ENCODE measurements around the gene ZNF862.

The ZNF862 gene

GRCh38 chr7:149845257-149845980 lies 7.2 kb downstream of the ZNF862 start:
- TF ChIP-seq CTCF (IDR thresholded peaks at IDR 0.05; ENCODE audit: low read depth, low read length) = no peak
- no peaks in the 10 kb centered on the region for H3K27me3 ChIP-seq (ENCODE audit: insufficient read depth, low read depth, severe bottlenecking)
- H3K9me3 ChIP-seq (ENCODE audit: severe bottlenecking) = no peaks in the 10 kb centered on the region
- no peak overlapping the region for H3K27ac ChIP-seq
- DNase-seq = no peak
- H3K36me3 ChIP-seq = no peaks in the 10 kb centered on the region
- H3K4me3 ChIP-seq (ENCODE audit: low read depth, low read length) = no peak overlapping the region

- H3K27ac ChIP-seq = no peak overlapping the region
- no peaks in the 10 kb centered on the region for H3K9me3 ChIP-seq (ENCODE audit: severe bottlenecking)
- TF ChIP-seq CTCF (IDR thresholded peaks at IDR 0.05; ENCODE audit: low read depth, low read length) = no peak
- no peaks in the 10 kb centered on the region for H3K27me3 ChIP-seq (ENCODE audit: insufficient read depth, low read depth, severe bottlenecking)
- no peaks in the 10 kb centered on the region for H3K36me3 ChIP-seq
- no peak overlapping the region for H3K4me3 ChIP-seq (ENCODE audit: low read depth, low read length)
- DNase-seq = no peak
Measured at GRCh38 chr7:149846021-149846420, 7.8 kb downstream of the ZNF862 start.

- Histone ChIP-seq H3K4me3 (ENCODE audit: low read depth, low read length) (no peak overlapping the region), H3K9me3 (ENCODE audit: severe bottlenecking) (no peaks in the 10 kb centered on the region), H3K36me3 (no peaks in the 10 kb centered on the region), H3K27me3 (ENCODE audit: insufficient read depth, low read depth, severe bottlenecking) (no peaks in the 10 kb centered on the region), H3K27ac (no peak overlapping the region)
- DNase-seq = no peak
- no peak for TF ChIP-seq CTCF (IDR thresholded peaks at IDR 0.05; ENCODE audit: low read depth, low read length)
Measured at GRCh38 chr7:149846436-149847046, 8.4 kb downstream of the ZNF862 start.

GRCh38 chr7:149849174-149849573 lies 11.0 kb downstream of the ZNF862 start:
- Histone ChIP-seq H3K27ac (no peak overlapping the region), H3K9me3 (ENCODE audit: severe bottlenecking) (no peaks in the 10 kb centered on the region), H3K36me3 (no peaks in the 10 kb centered on the region), H3K4me3 (ENCODE audit: low read depth, low read length) (no peak overlapping the region), H3K27me3 (ENCODE audit: insufficient read depth, low read depth, severe bottlenecking) (no peaks in the 10 kb centered on the region)
- TF ChIP-seq CTCF (IDR thresholded peaks at IDR 0.05; ENCODE audit: low read depth, low read length) = peak; percentile 43; the same call in 1 of the 2 replicates
- no peak for DNase-seq

GRCh38 chr7:149850007-149850594 lies 11.9 kb downstream of the ZNF862 start:
- TF ChIP-seq CTCF (IDR thresholded peaks at IDR 0.05; ENCODE audit: low read depth, low read length) = peak; percentile 27; the same call in 1 of the 2 replicates
- Histone ChIP-seq H3K36me3 (no peaks in the 10 kb centered on the region), H3K9me3 (ENCODE audit: severe bottlenecking) (no peaks in the 10 kb centered on the region), H3K4me3 (ENCODE audit: low read depth, low read length) (no peak overlapping the region), H3K27me3 (ENCODE audit: insufficient read depth, low read depth, severe bottlenecking) (no peaks in the 10 kb centered on the region), H3K27ac (no peak overlapping the region)
- no peak for DNase-seq
